Occipital lobe (tissue), 2 donors: ENCODE measurements around the gene ANKRD37. TPM values are rescaled to one million over a fixed set of nuclear protein-coding genes. Genes with fewer than 3 reads are reported as not detected.
"Not testable (repeated sequence)": the region's sequence is repeated elsewhere in the genome, so short reads cannot be mapped to it uniquely, and the experiment has no call there.

ENCODE experiments used
- DNase-seq: peaks from one replicate; lab custom pipeline; 2025; lab: John Stamatoyannopoulos, UW
- total RNA-seq: library from RNA; depleted of rRNA; stranded (reverse); fragments of >200 nt; gene quantifications from one replicate; pipeline ENCODE4 v1.2.3, GENCODE V29; 2014

The ANKRD37 gene
- total RNA-seq = 25.1 TPM

- no peak for DNase-seq
These were observed at the start of gene ANKRD37 for GRCh38 chr4:185396724-185397385. Gene ANKRD37 (plus strand): TSS chr4:185396841. CDS start chr4:185396924, 83 bp downstream.

GRCh38 chr4:185346975-185347601 is 49.6 kb upstream of the ANKRD37 start:
- DNase-seq = no peak

DNA sequence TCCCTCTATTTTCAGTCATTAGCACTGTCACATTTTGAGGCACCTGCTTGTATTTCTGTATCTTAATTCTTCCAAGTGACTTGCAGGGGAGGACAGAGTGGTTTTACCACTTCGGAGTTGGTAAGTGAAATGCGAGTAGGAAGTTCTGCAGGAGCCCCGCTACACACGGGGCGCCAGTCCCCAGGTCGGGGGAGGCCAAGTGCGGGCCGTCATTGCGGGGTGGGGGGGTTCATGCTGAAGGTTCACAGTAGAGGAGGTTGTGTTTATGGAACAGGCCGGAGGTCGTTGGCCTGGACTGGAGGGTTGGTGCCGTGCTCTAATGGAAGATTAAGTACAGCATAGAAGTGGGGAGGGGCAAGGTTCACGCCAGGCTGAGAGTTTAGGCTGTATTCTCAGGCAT is 45.0 kb upstream of the ANKRD37 start:
- DNase-seq = no peak

DNA sequence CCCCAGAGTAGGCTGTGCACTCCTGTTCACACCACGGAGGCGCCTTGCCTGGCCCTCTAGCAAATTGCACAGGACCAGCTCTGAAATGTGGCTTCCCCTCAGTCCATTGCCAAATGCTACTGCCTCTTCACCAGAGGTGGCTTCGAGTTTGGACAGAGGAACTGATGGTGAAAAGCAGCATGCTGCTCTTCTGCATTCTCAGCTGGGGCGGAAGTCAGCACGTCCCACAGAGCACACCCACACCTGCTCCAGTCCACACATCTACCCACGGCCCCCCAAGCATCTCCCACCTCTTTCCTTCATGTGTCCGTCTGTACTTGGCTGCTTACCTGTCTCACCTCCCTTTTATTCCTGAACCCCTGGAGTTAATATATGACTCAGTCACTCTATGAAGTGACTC is 44.4 kb upstream of the ANKRD37 start:
- DNase-seq = no peak

GRCh38 chr4:185352741-185353140 is 43.9 kb upstream of the ANKRD37 start:
- no peak for DNase-seq

DNA sequence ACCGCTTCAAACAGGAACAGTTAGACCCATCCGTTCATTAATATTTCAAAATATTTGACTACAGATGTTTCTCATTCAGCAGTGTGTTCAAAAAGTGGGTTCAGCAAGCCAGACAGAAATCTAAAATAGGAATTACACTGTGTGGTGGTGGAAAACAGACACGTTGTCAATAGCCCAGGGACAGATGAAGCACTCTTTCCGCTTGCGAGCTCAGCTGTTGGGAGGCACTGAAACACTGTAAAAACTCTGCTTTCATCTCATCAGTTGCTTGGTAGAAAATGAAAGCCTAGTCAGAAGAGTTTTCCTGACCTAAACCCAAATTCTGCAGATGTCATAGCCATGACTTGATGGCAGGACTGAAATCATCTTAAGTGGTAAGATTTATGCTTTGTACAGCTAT is 39.4 kb upstream of the ANKRD37 start:
- no peak for DNase-seq

DNA sequence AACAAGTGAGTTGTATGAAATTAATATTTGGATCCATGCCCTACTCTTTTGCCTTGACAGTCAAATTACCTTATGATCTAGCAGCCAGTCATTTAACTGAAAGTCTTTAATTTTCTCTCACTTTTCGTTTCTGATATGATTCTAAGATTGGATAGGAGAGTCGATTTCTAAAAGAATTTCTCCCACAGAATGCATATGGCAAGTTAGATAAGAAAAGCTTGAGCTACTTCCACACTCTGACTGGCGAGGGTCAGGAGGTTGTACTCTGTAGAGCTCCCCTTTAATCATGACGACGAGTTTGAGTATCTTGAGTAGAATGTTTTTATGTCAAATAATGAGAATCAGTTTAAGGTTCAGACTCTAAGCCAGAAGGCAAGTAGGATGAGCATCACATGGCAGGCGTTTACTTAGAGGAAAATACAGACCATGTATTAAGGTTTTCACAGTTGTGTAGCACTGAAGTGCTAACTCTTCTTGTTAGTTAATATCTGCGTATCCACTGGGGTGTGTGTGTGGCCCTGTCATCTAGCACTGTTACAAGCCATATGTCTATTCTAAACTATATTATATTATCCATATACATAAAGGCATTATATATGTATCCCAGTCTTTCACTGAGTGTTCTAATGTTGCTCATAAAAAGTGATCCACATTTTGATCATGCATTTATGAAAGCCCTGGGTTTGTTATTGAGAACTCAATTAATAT is 38.8 kb upstream of the ANKRD37 start:
- no peak for DNase-seq

DNA sequence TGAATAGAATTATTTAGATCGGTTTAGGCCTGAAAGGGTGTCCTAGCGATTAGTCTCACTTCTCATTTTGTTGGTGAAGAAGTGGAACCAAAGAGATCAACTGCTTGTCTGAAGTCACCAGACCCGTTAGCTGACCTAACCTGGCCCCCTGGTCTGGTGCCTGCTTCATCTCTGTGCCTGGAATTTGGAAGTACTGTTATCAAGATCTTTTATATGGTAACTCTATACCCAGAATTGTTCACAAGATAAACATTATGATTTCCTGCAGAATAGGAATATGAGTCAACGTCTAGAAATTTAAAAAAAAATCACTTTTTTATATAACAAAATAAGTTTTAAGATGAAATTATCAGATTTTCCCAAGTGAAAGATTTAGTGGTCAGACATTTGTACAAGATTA is 38.1 kb upstream of the ANKRD37 start:
- DNase-seq = no peak

DNA sequence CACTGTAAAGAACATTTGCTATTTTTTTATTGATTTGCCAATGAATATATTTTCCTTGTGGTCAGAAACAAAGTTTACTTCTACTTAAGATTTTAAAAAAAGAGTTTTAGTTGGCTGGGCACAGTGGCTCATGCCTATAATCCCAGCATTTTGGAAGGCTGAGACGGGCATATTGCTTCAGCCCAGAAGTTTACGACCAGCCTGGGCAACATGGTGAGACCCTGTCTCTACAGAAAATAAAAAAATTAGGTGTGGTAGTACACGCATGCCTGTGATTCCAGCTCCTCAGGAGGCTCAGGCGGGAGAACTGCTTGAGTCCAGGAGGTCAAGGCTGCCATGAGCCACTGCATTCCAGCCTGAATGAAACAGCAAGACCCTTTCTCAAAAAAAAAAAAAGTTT is 37.7 kb upstream of the ANKRD37 start:
- no peak for DNase-seq

GRCh38 chr4:185359767-185360446 is 36.7 kb upstream of the ANKRD37 start:
- no peak for DNase-seq

- no peak for DNase-seq
These were observed 34.8 kb upstream of the ANKRD37 start for GRCh38 chr4:185361872-185362271.

DNA sequence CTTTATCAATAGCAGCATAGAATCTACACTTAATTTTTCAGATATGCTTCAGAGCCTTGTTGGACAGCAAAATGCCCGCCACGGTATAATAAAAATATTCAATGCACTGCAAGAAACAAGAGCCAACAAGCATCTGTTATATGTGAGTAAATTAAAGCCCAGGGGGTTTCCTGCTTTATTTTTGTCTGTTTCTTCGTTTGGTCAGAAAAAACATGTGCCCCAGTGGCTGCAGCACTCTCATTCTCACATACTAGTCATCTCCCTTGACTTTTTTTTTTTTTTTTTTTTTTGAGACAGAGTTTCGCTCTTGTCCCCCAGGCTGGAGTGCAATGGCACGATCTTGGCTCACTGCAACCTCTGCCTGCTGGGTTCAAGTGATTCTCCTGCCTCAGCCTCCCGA is 34.1 kb upstream of the ANKRD37 start:
- DNase-seq = not testable (repeated sequence)

GRCh38 chr4:185363251-185363650 is 33.4 kb upstream of the ANKRD37 start:
- DNase-seq = no peak

DNA sequence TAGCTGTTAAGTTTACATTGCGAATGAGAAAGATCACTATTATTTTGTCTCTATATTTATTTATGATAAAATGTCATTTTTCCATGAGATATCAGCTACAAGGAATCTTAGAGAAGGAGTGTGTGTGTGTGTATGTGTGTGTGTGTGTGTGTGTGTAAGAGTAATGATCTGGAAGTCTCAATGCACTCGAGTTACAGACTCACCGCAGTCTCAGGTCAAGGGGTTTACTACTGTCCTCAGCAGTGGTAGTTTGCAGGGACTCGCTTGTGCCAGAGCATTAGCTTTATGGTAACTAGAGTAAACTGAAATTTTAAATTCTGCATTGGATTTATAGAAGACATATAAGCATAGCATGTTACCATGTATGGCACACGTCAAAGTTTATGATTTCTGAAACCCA is 31.8 kb upstream of the ANKRD37 start:
- no peak for DNase-seq

- DNase-seq = no peak
These were observed 26.9 kb upstream of the ANKRD37 start for GRCh38 chr4:185369731-185370130.

DNA sequence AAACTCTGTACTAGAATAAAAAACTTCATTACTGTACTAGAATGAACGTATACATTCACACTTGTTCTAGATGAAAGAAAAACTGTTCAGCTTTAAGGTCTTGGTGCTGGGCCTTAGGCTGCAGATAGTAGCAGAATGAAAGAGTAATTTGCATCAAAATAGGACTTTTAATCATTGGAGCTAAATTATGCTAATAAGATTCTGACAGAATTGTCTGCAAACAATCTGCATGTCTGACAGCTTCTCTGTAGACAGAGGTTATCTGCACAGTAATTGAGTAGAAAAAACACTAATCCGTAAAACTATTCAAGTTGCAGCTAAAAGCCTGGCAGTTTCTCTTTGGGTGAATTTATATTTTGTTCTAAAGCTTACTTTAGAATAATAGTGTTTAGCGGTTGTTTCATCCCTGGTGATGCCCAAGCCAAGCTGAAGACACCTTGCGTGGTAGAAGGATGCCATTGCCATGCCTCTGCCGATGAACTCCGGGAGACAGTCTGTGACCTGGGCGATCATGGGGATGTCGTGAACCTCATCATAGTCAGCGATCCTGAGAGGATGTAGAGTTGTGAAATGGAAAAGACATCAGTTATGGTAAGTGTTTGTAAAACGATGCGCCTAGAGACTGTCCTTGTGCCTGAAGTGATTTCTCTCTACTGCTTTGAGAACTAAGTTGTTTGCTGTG is 26.2 kb upstream of the ANKRD37 start:
- no peak for DNase-seq

DNA sequence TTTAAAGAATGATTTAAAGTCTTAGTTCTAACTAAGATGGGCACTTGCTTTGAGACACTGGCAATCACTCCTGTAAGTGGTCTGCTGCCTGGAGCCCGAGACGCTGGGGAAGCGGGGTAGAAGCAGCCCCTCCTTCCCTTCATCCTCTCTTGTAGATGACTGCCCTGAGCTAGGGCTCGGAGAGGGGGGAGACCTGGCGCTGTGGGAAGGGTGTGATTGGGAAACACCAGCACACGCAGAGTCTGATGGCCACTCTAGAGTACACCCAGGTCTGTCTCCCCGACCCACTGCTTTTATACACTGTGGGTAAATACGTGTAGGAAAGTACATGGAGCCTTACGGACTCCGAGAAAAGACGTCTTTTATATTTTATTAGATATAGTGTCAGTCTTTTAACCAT is 24.9 kb upstream of the ANKRD37 start:
- no peak for DNase-seq

- DNase-seq = no peak
These were observed 22.6 kb upstream of the ANKRD37 start for GRCh38 chr4:185374027-185374426.

GRCh38 chr4:185374573-185374972 is 22.1 kb upstream of the ANKRD37 start:
- DNase-seq = no peak

- DNase-seq = no peak
These were observed 18.4 kb upstream of the ANKRD37 start for GRCh38 chr4:185378264-185378663.
